OCI-LY1 (cell line): ENCODE measurements around the gene B3GNT5.

Experiments used
- H2AFZ ChIP-seq: fragments of 200-600 bp; sonication (generic), shearing (Covaris generic); 2 replicates; pipeline ENCODE4 v1.6.0; 2014; ENCODE audit warnings: antibody characterized with exemption, mild to moderate bottlenecking, low read length
- H3F3A ChIP-seq: fragments of 200-600 bp; sonication (generic), shearing (Covaris generic); 2 replicates; pipeline ENCODE4 v1.6.0; 2014; ENCODE audit warnings: mild to moderate bottlenecking, antibody characterized with exemption, low read length, moderate library complexity; ENCODE audit not compliant: insufficient read depth
- H3K27ac ChIP-seq: fragments of 200-600 bp; sonication (generic); 2 replicates; pipeline ENCODE4 v1.5.1; 2014; ENCODE audit warnings: low read length, mixed run types, mild to moderate bottlenecking, low read depth; ENCODE audit not compliant: poor library complexity, severe bottlenecking
- H3K27me3 ChIP-seq: fragments of 200-600 bp; sonication (generic); 2 replicates; pipeline ENCODE4 v1.6.0; 2014; ENCODE audit warnings: antibody characterized with exemption, mild to moderate bottlenecking, low read length, moderate library complexity; ENCODE audit not compliant: insufficient read depth
- H3K36me3 ChIP-seq: fragments of 200-600 bp; sonication (generic); 2 replicates; pipeline ENCODE4 v1.6.1; 2014; ENCODE audit warnings: mild to moderate bottlenecking, antibody characterized with exemption, low read length, moderate library complexity, mixed read lengths; ENCODE audit not compliant: insufficient read depth
- H3K4me1 ChIP-seq: fragments of 200-600 bp; sonication (generic); 2 replicates; pipeline ENCODE4 v1.5.1; 2014; ENCODE audit warnings: mild to moderate bottlenecking, low read length, moderate library complexity; ENCODE audit not compliant: insufficient read depth, severe bottlenecking
- H3K4me2 ChIP-seq: fragments of 200-600 bp; sonication (generic), shearing (Covaris generic); 2 replicates; pipeline ENCODE4 v1.6.1; 2014; ENCODE audit warnings: low read length
- H3K4me3 ChIP-seq: fragments of 200-600 bp; sonication (generic); 2 replicates; pipeline ENCODE4 v1.5.1; 2014; ENCODE audit warnings: low read length, low read depth, mild to moderate bottlenecking, mixed read lengths; ENCODE audit not compliant: poor library complexity, severe bottlenecking
- H3K79me2 ChIP-seq: fragments of 200-600 bp; shearing (Covaris generic); 2 replicates; pipeline ENCODE4 v1.6.1; 2016; ENCODE audit warnings: mixed run types, low read length, mixed read lengths; ENCODE audit not compliant: insufficient read depth
- H3K9ac ChIP-seq: fragments of 200-600 bp; sonication (generic), shearing (Covaris generic); 2 replicates; pipeline ENCODE4 v1.6.1; 2014; ENCODE audit warnings: mild to moderate bottlenecking, low read length, mixed read lengths
- H3K9me2 ChIP-seq: fragments of 200-600 bp; sonication (generic), shearing (Covaris generic); 2 replicates; pipeline ENCODE4 v1.6.1; 2014; ENCODE audit warnings: low read depth, mild to moderate bottlenecking, low read length, mixed read lengths
- H3K9me3 ChIP-seq: fragments of 200-600 bp; shearing (Covaris generic); 2 replicates; pipeline ENCODE4 v1.6.1; 2014; ENCODE audit warnings: low read length, mixed read lengths
- H4K20me1 ChIP-seq: fragments of 200-600 bp; sonication (generic), shearing (Covaris generic); 2 replicates; pipeline ENCODE4 v1.6.0; 2016; ENCODE audit warnings: mild to moderate bottlenecking, low read length; ENCODE audit not compliant: insufficient read depth
- CTCF ChIP-seq: fragments of 200-600 bp; sonication (generic), shearing (Covaris generic); IDR thresholded peaks from 2 replicates; pipeline ENCODE4 v1.5.1; 2017; ENCODE audit warnings: mild to moderate bottlenecking, antibody characterized with exemption, low read length, moderate library complexity, mixed read lengths
- EZH2 ChIP-seq: fragments of 200-600 bp; sonication (generic), shearing (Covaris generic); IDR thresholded peaks from 2 replicates; pipeline ENCODE4 v1.8.0; 2017; ENCODE audit warnings: borderline replicate concordance, mixed run types, mild to moderate bottlenecking, antibody characterized with exemption, low read length, moderate library complexity, mixed read lengths

The B3GNT5 gene

GRCh38 chr3:183295211-183295610 is 42.2 kb downstream of the B3GNT5 start:
- Histone ChIP-seq H3K79me2 (no peaks in the 10 kb centered on the region), H3K9ac (no peak overlapping the region), H2AFZ (no peak overlapping the region), H3K27ac (no peak overlapping the region), H3K4me2 (no peak overlapping the region), H3F3A (no peaks in the 10 kb centered on the region), H3K4me1 (no peaks in the 10 kb centered on the region), H3K4me3 (no peak overlapping the region), H3K36me3 (no peaks in the 10 kb centered on the region), H3K27me3 (no peaks in the 10 kb centered on the region), H3K9me3 (no peaks in the 10 kb centered on the region), H3K9me2 (no peaks in the 10 kb centered on the region), H4K20me1 (no peaks in the 10 kb centered on the region)
- TF ChIP-seq EZH2: no peak
- no peak for TF ChIP-seq CTCF

- no peaks in the 10 kb centered on the region for H3K36me3 ChIP-seq
- no peak overlapping the region for H3K4me2 ChIP-seq
- H3F3A ChIP-seq: no peaks in the 10 kb centered on the region
- H3K27me3 ChIP-seq: no peaks in the 10 kb centered on the region
- H2AFZ ChIP-seq: no peak overlapping the region
- H3K4me1 ChIP-seq: no peaks in the 10 kb centered on the region
- H4K20me1 ChIP-seq: no peaks in the 10 kb centered on the region
- TF ChIP-seq EZH2: no peak
- TF ChIP-seq CTCF: no peak
- H3K79me2 ChIP-seq: no peaks in the 10 kb centered on the region
- H3K9me3 ChIP-seq: no peaks in the 10 kb centered on the region
- no peaks in the 10 kb centered on the region for H3K9me2 ChIP-seq
- no peak overlapping the region for H3K4me3 ChIP-seq
- H3K27ac ChIP-seq: no peak overlapping the region
- no peak overlapping the region for H3K9ac ChIP-seq
Observed at GRCh38 chr3:183296944-183297343, 43.9 kb downstream of the B3GNT5 start.

GRCh38 chr3:183298701-183299153 is 45.7 kb downstream of the B3GNT5 start:
- peaks cover 4% of the 10 kb centered on the region; the same call in 1 of the 2 replicates for H3K27me3 ChIP-seq
- H3K9me2 ChIP-seq: no peaks in the 10 kb centered on the region
- no peaks in the 10 kb centered on the region for H3K79me2 ChIP-seq
- no peaks in the 10 kb centered on the region for H3K36me3 ChIP-seq
- no peaks in the 10 kb centered on the region for H3F3A ChIP-seq
- H3K4me3 ChIP-seq: no peak overlapping the region
- H2AFZ ChIP-seq: no peak overlapping the region
- no peaks in the 10 kb centered on the region for H3K9me3 ChIP-seq
- no peak overlapping the region for H3K27ac ChIP-seq
- H3K4me1 ChIP-seq: no peaks in the 10 kb centered on the region
- no peak overlapping the region for H3K4me2 ChIP-seq
- TF ChIP-seq CTCF (no peak), EZH2 (no peak)
- no peaks in the 10 kb centered on the region for H4K20me1 ChIP-seq
- no peak overlapping the region for H3K9ac ChIP-seq
